ENCODE results near the gene TPI1.
"Not testable (repeated sequence)": the region's sequence is repeated elsewhere in the genome, so short reads cannot be mapped to it uniquely, and the experiment has no call there.

TPI1 gene

DNA sequence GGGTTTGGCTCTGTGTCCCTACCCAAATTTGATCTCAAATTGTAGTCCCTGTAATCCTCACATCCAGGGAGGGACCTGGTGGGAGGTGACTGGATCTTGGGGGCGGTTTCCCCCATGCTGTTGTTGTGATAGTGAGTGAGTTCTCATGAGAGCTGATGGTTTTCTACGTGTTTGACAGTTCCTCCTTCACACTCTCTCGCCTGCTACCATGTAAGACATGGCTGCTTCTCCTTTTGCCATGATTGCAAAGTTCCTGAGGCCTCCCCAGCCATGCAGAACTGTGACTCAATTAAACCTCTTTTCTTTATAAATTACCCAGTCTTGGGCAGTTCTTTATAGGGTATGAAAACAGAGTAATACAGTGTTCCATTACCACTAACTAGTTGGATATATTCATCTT is 27.0 kb downstream of the TPI1 start:
- no peak for DNase-seq

- DNase-seq: peak; percentile 70 to 89
Measured at GRCh38 chr12:6896846-6897435, 29.6 kb downstream of the TPI1 start.

DNA sequence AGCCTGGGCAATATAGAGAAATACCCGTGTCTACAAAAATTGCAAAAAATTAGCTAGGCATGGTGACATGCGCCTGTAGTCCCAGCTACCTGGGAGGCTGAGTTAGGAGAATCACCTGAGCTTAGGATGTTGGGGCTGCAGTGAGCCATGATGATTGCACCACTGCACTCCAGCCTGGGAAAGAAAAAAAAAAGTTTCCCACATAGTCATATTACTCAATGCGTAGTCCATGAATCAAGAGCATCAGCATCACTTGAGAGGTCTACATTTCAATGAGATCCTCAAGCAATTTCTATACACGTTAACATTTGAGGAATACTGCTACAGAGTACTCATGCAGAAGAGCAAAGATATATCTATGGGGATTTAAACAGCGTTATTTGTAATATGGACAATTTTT is 32.1 kb downstream of the TPI1 start:
- no peak for DNase-seq

DNA sequence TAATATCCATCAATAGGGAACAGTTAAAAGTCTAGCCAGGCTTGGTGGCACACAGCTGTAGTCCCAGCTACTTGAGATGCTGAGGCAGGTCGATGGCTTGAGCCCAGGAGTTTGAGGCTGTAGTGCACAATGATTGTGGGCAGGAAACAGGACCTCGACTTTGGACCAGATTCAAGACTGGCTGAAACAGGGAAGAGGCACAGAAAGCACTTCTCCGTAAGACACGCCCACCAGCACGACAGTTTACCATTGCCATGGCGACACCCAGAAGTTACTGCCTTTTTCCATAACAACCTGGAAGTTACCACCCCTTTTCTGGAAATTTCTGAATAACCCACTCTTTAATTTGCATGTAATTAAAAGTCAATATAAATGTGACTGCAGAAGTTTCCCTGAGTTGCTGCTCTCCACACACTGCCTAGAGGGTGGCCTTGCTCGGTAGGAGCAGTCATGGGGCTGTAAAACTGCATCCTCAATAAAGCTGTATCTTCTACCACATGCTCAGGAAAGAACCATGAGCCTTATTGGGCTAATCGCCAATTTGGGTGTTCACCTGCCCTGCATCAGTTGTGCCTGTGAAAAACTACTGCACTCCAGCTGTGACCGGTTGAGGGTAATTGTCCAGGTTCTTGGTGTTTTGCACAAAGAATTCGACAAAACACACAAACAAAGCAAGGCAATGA is 32.6 kb downstream of the TPI1 start:
- DNase-seq: no peak

- DNase-seq: no peak
Measured at GRCh38 chr12:6902448-6902847, 35.1 kb downstream of the TPI1 start.

DNA sequence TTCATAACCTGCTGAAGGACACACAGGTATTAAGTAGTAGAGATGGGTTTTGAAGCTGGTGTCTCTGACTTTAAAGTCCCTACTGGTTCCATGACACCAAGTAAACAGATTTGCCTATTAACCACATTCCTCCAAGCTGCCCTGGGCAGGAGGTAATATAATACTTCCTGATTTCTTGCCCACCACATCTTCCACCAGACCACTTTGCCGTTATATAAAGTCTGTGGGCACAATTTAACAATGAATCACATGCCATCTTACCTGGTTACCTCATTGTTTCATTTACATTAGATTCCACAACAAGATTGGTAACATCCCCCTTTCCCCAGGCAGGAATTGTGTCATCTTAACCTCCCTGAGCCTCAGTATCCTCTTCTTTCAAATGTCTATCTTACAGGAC is 36.4 kb downstream of the TPI1 start:
- no peak for DNase-seq

DNA sequence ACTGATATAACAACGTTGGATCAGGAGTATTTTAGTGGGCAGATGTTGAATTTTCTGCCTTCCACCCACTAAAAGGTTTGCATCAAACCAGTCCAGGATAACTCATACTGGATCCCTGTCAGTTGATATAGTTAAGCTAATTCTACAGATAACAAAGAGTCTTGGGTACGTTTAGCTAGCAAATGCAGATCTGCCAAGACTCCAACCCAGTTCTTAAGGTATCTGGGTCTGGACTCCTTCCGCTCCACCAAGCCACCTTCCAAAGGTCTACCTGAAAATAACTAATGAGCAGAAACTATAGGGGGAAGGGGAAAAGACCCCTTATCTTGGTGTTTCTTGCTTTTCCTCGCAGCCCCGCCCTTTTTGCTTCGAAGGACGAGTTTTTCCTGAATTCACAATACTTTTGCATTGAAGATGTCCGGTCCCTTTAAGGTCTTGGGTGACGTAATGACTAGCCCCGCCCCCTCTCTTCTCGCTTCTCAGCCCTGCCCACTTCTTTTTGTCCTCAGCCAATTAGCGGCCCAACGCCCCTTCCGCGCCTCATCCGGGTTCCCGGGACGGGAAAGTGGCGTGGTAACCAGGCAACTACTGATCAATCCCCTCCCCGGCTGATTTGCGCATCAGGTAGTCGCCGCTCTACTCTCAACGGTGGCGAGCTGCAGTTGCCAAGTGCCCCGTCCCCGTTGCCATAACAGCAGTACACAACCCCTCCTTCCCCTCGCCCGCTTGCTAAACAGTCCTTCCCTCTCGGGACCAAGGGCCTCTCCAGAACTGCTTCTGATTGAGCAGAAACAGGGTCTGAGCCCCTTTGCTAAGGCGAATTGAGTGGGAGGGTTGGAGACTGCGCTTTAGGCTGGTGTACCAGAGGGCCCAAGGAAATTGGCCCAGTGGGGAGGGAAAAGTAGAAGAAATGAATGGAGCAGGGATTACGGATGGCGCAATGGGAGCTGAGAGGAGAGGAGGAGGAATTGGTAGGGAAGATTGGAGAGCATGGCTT is 37.2 kb downstream of the TPI1 start, which contains the start of gene LRRC23:
Gene LRRC23, plus strand, starts transcription at position 543 of the 997 bp plus-strand sequence. CDS start 812 bp downstream, outside the sequence.
- peak; percentile 54 to 85 for DNase-seq

DNA sequence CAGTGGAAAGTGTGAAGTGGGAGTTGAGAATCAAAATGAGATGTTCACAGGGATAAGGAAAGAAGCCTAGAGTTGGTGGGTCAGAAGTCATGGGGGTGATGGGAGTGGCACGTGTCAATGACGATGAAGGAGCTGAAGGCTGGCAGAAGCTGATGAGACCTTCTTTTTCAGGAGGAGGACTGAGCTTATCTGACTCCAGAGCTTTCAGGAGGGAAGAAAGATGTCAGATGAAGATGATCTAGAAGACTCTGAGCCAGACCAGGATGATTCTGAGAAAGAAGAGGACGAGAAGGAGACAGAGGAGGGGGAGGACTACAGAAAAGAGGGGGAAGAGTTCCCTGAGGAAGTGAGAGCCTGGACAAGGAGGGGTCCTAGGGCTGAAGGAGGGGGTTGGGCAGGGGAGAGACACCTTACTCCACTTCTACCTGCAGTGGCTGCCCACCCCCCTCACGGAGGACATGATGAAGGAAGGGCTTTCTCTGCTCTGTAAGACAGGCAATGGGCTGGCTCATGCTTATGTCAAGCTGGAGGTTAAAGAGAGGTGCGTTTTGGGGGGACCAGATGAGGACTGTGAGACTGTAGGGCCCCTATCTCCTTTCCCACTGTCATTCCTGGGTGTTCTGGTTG is 38.2 kb downstream of the TPI1 start:
- DNase-seq: no peak

GRCh38 chr12:6908141-6908540 is 40.8 kb downstream of the TPI1 start:
- not testable (repeated sequence) for DNase-seq

GRCh38 chr12:6909421-6910145 is 42.3 kb downstream of the TPI1 start:
- DNase-seq: no peak

DNA sequence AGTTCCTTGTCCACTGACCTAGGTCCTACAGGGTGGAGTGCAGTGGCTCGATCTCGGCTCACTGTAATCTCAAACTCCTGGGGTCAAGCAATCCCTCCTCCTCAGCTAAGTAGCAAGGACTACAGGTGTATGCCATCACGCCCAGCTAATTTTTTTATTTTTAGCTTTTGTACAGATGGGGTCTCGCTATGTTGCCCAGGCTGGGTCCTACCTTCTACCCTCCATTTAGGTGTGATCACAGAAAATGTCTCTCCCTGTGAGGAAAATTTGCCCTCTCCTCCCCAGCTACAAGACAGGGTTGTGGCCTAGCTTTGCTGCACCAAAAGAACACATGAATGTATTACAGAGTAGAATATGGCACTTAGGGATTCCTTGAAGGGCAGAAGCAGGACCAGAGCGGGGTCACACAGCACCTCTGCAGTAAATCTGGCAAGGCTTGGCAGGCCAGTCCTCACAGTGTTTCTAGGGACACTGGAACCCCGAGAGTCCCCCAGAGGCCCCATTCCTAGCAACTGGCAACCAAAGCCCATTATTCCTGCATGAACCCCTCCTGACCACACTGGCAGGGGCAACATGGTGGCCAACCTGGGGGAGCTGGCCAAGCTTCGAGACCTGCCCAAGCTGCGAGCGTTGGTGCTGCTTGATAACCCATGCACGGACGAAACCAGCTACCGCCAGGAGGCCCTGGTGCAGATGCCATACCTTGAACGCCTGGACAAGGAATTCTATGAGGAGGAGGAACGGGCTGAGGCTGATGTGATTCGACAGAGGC is 45.0 kb downstream of the TPI1 start:
- DNase-seq: no peak

DNA sequence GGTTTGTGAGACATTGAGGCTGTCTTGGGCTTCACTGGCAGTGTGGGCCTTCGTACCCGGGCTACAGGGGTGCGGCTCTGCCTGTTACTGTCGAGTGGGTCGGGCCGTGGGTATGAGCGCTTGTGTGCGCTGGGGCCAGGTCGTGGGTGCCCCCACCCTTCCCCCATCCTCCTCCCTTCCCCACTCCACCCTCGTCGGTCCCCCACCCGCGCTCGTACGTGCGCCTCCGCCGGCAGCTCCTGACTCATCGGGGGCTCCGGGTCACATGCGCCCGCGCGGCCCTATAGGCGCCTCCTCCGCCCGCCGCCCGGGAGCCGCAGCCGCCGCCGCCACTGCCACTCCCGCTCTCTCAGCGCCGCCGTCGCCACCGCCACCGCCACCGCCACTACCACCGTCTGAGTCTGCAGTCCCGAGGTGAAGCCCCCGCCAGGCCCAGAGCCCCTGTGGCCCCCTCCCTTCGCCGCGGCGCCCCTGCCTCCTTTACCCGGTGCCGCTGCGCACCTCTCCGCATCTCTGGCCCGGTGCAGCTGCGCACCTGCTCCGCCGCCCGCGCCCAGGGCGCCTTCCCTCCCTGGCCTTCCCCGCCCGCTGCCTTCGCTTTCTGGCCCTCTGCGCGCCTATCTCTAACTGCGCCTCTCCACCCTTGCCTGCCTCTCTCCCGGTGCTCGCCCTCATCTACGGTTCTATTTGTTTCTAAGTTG is 47.1 kb downstream of the TPI1 start, which contains the start of gene ENO2:
Gene ENO2, plus strand, starts transcription at position 335 of the 701 bp plus-strand sequence. CDS start 1,253 bp downstream, outside the sequence.
- DNase-seq: peak; percentile 41 to 70

DNA sequence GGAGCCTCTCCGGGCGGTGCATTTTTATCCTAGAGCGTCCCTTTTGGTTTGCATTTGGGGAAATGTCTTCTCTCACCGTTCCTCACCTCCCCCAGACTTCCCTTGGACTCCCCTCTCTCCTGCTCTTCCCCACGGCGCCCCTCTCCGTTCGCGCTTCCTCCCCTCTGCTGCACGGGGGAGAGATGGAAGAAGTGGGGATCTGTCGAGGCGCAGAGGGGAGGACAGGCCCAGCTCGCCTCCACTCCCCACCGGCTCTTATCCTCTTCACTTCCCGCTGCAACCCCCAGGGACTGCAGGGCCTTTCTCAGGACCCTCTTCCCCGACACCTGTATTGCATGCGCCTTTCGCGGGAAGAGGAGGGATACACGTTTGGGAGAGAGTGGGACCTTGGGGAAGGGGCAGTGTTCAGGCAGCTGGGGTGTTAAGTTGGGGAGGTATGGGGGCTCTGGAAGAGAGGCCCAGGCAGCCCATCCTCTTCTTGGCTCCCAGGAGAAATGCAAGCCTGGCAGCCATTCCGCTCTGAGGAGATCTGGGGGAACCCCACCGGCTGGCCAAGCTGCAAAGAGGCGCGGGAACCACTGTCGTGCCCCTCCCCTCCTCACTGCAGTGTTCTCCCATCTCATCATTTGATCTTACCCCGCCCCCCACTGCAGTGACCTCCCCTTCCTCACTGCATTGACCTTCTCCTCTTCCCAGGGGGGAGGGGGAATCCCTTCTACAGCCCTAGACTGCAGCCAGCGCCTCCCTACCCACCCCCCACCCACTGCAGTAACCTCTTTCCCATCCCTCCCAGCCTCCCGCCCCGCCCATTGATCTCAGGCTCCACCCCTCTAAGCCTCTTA is 47.8 kb downstream of the TPI1 start:
- no peak for DNase-seq

DNA sequence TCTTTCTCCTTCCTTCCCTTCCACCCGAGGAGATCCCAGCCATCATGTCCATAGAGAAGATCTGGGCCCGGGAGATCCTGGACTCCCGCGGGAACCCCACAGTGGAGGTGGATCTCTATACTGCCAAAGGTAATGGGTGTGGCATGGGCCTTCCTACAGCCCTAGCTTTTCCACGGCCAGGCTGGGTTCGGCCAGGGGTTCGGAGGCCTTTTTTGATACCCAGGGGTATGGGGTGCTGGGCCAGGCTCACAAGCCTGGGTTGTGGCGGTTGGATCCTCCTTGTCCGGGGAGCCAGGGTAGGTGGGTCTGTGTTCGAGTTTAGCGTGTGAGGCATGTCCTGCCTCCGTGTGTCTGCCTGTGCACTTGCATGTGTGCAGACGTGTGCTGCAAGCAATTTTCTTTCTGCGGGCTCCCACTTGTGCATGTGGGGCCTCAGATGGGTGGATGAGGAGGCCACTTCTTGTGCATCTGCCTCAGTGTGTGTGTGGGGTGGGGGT is 48.5 kb downstream of the TPI1 start:
- DNase-seq: no peak

DNA sequence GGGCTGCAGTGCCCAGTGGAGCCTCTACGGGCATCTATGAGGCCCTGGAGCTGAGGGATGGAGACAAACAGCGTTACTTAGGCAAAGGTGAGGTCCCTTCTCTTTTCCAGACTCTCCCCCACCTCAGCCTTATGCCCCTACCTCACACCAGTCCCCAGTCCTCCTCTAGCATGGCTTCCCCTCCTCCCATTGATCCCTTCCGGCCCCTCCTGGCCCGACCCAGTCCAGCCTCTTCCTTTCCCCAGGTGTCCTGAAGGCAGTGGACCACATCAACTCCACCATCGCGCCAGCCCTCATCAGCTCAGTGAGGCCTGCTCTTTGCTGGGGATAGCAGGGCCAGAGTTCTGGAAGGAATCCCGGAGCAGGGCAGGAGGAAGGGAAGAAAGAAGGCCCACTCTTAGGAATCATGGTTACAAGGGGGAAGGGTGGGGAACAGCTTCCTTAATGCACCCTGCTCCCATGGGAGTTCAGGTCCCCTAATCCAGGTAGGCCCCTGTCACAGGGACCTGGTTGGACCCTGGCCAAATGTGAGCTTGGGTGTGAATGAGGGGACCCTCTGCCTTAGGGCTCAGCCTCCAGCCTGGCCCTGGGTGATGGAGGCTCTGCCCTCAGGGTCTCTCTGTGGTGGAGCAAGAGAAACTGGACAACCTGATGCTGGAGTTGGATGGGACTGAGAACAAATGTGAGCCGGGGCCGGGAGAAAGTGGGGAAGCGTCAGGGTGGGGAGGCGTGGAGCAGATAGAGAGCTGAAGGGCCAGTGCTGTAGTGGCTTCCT is 49.3 kb downstream of the TPI1 start:
- no peak for DNase-seq

- no peak for DNase-seq
Measured at GRCh38 chr12:6917491-6918231, 50.3 kb downstream of the TPI1 start.

DNA sequence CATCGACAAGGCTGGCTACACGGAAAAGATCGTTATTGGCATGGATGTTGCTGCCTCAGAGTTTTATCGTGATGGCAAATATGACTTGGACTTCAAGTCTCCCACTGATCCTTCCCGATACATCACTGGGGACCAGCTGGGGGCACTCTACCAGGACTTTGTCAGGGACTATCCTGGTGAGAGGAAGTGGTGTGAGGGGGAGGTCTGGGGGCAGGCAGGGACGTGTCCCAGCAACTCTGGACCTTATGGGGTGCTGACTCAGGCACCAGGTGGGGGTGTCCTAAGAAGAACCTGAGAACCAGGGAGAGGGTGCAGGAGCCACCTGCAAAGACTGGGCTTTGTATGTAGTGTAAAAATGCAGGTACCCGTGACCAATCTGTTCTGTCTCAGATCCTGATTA is 52.3 kb downstream of the TPI1 start:
- no peak for DNase-seq

Data from cerebellar nuclear complex (tissue), 1 donor.